HEK293 (cell line): Measurements from ENCODE around the gene PIK3R3.

ENCODE experiments used
- CTCF ChIA-PET: fragments of 350-600 bp; formaldehyde crosslinking; extraction: SDS; loops from one replicate; lab custom pipeline; 2021; ENCODE audit warnings: antibody characterized with exemption; lab: Yijun Ruan, JAX
- POLR2A ChIA-PET: fragments of 300-600 bp; formaldehyde crosslinking; extraction: SDS; loops from one replicate; lab custom pipeline; 2020; ENCODE audit warnings: antibody characterized with exemption, inconsistent platforms; lab: Yijun Ruan, JAX
- H3K27ac ChIP-seq: fragments of 200-500 bp; sonication (Bioruptor generic); 2 replicates; pipeline ENCODE4 v1.5.1; 2014; ENCODE audit warnings: low read depth, low read length, control low read depth, inconsistent platforms; ENCODE audit errors: extremely low read depth
- H3K36me3 ChIP-seq, 2 experiments: fragments of 200-500 bp in 1 of 2; sonication (Bioruptor generic) in 1 of 2; 1 replicate in 1 of 2; 2 replicates in 1 of 2; pipeline ENCODE4 v1.5.1; 2014 to 2017; ENCODE audit warnings: inconsistent platforms in 2 of 2, low read length in 2 of 2; ENCODE audit not compliant: control insufficient read depth in 2 of 2, insufficient read depth in 1 of 2
- H3K4me1 ChIP-seq: fragments of 200-500 bp; sonication (Bioruptor generic); 2 replicates; pipeline ENCODE4 v1.5.1; 2014; ENCODE audit warnings: mild to moderate bottlenecking, low read length, inconsistent platforms; ENCODE audit not compliant: control insufficient read depth, insufficient read depth
- H3K4me3 ChIP-seq: 2 replicates; pipeline ENCODE4 v1.5.1; 2011; ENCODE audit warnings: low read depth, mild to moderate bottlenecking, control low read depth, low read length, moderate library complexity
- H3K9me3 ChIP-seq: fragments of 200-500 bp; sonication (Bioruptor generic); 2 replicates; pipeline ENCODE4 v1.5.1; 2014; ENCODE audit warnings: low read depth, low read length, inconsistent platforms; ENCODE audit not compliant: control insufficient read depth, insufficient read depth
- GFI1B ChIP-seq: fragments of 450-650 bp; formaldehyde crosslinking; IDR thresholded peaks from 2 replicates; pipeline ENCODE4 v1.5.1; 2016; ENCODE audit warnings: missing biosample characterization, missing genetic modification characterization
- GLI4 ChIP-seq: fragments of 450-650 bp; formaldehyde crosslinking; IDR thresholded peaks from 2 replicates; pipeline ENCODE4 v1.5.1; 2016; ENCODE audit warnings: missing biosample characterization, missing genetic modification characterization
- GLIS2 ChIP-seq: fragments of 450-650 bp; formaldehyde crosslinking; IDR thresholded peaks from 2 replicates; pipeline ENCODE4 v1.5.1; 2016; ENCODE audit warnings: missing biosample characterization, missing genetic modification characterization
- MZF1 ChIP-seq: fragments of 450-650 bp; formaldehyde crosslinking; IDR thresholded peaks from 2 replicates; pipeline ENCODE4 v1.5.1; 2017; ENCODE audit warnings: missing biosample characterization, missing genetic modification characterization, borderline replicate concordance
- TSHZ1 ChIP-seq: fragments of 450-650 bp; formaldehyde crosslinking; IDR thresholded peaks from 2 replicates; pipeline ENCODE4 v1.5.1; 2016; ENCODE audit warnings: missing biosample characterization, missing genetic modification characterization, borderline replicate concordance
- ZBTB8A ChIP-seq: fragments of 450-650 bp; formaldehyde crosslinking; IDR thresholded peaks from 2 replicates; pipeline ENCODE4 v1.5.1; 2016; ENCODE audit warnings: missing biosample characterization, missing genetic modification characterization
- ZEB2 ChIP-seq: fragments of 450-650 bp; formaldehyde crosslinking; IDR thresholded peaks from 2 replicates; pipeline ENCODE4 v1.5.1; 2016; ENCODE audit warnings: missing biosample characterization, missing genetic modification characterization
- ZFHX2 ChIP-seq: fragments of 450-650 bp; formaldehyde crosslinking; conservative IDR thresholded peaks from 2 replicates; pipeline ENCODE4 v1.5.1; 2016; ENCODE audit warnings: missing biosample characterization, missing genetic modification characterization
- ZFP3 ChIP-seq: fragments of 450-650 bp; formaldehyde crosslinking; IDR thresholded peaks from 2 replicates; pipeline ENCODE4 v1.5.1; 2016; ENCODE audit warnings: low read depth, missing biosample characterization, missing genetic modification characterization
- ZNF121 ChIP-seq: fragments of 450-650 bp; formaldehyde crosslinking; IDR thresholded peaks from 2 replicates; pipeline ENCODE4 v1.5.1; 2016; ENCODE audit warnings: missing biosample characterization, missing genetic modification characterization
- ZNF140 ChIP-seq: fragments of 450-650 bp; formaldehyde crosslinking; IDR thresholded peaks from 2 replicates; pipeline ENCODE4 v1.5.1; 2016; ENCODE audit warnings: missing biosample characterization, missing genetic modification characterization
- ZNF155 ChIP-seq: fragments of 450-650 bp; formaldehyde crosslinking; IDR thresholded peaks from 2 replicates; pipeline ENCODE4 v1.5.1; 2016; ENCODE audit warnings: missing biosample characterization, missing genetic modification characterization
- ZNF157 ChIP-seq: fragments of 450-650 bp; formaldehyde crosslinking; IDR thresholded peaks from 2 replicates; pipeline ENCODE4 v1.5.1; 2016; ENCODE audit warnings: missing biosample characterization, missing genetic modification characterization
- ZNF23 ChIP-seq: fragments of 450-650 bp; formaldehyde crosslinking; IDR thresholded peaks from 2 replicates; pipeline ENCODE4 v1.5.1; 2016; ENCODE audit warnings: missing biosample characterization, missing genetic modification characterization, borderline replicate concordance
- ZNF24 ChIP-seq: fragments of 450-650 bp; formaldehyde crosslinking; IDR thresholded peaks from 2 replicates; pipeline ENCODE4 v1.5.1; 2016; ENCODE audit warnings: missing biosample characterization, missing genetic modification characterization
- ZNF26 ChIP-seq: fragments of 450-650 bp; formaldehyde crosslinking; IDR thresholded peaks from 2 replicates; pipeline ENCODE4 v1.5.1; 2016; ENCODE audit warnings: missing biosample characterization, missing genetic modification characterization
- ZNF302 ChIP-seq: fragments of 450-650 bp; formaldehyde crosslinking; IDR thresholded peaks from 2 replicates; pipeline ENCODE4 v1.5.1; 2016; ENCODE audit warnings: missing biosample characterization, missing genetic modification characterization, low read depth
- ZNF324 ChIP-seq: fragments of 450-650 bp; formaldehyde crosslinking; IDR thresholded peaks from 2 replicates; pipeline ENCODE4 v1.5.1; 2016; ENCODE audit warnings: missing biosample characterization, missing genetic modification characterization
- ZNF555 ChIP-seq: fragments of 450-650 bp; formaldehyde crosslinking; conservative IDR thresholded peaks from 2 replicates; pipeline ENCODE4 v1.5.1; 2017; ENCODE audit warnings: missing biosample characterization, mild to moderate bottlenecking, missing genetic modification characterization, inconsistent platforms
- ZNF621 ChIP-seq: fragments of 450-650 bp; formaldehyde crosslinking; IDR thresholded peaks from 2 replicates; pipeline ENCODE4 v1.5.1; 2017; ENCODE audit warnings: missing biosample characterization, missing genetic modification characterization
- ZNF701 ChIP-seq: fragments of 450-650 bp; formaldehyde crosslinking; IDR thresholded peaks from 2 replicates; pipeline ENCODE4 v1.5.1; 2016; ENCODE audit warnings: missing biosample characterization, missing genetic modification characterization
- ZNF707 ChIP-seq: fragments of 450-650 bp; formaldehyde crosslinking; IDR thresholded peaks from 2 replicates; pipeline ENCODE4 v1.5.1; 2016; ENCODE audit warnings: missing biosample characterization, missing genetic modification characterization
- ZNF776 ChIP-seq: fragments of 450-650 bp; formaldehyde crosslinking; IDR thresholded peaks from 2 replicates; pipeline ENCODE4 v1.5.0; 2017; ENCODE audit warnings: missing biosample characterization, missing genetic modification characterization, borderline replicate concordance
- ZSCAN4 ChIP-seq: fragments of 450-650 bp; formaldehyde crosslinking; IDR thresholded peaks from 2 replicates; pipeline ENCODE4 v1.5.1; 2017; ENCODE audit warnings: missing biosample characterization, missing genetic modification characterization
- TF ChIP-seq, protein P1 (sequence below): fragments of 450-650 bp; formaldehyde crosslinking; IDR thresholded peaks from 2 replicates; pipeline ENCODE4 v1.5.1; 2016; ENCODE audit warnings: missing biosample characterization, missing genetic modification characterization
- TF ChIP-seq, protein P2 (sequence below): fragments of 450-650 bp; formaldehyde crosslinking; optimal IDR thresholded peaks from 2 replicates; pipeline ENCODE3; 2016; ENCODE audit warnings: missing biosample characterization, mild to moderate bottlenecking, missing genetic modification characterization

PIK3R3 gene

DNA sequence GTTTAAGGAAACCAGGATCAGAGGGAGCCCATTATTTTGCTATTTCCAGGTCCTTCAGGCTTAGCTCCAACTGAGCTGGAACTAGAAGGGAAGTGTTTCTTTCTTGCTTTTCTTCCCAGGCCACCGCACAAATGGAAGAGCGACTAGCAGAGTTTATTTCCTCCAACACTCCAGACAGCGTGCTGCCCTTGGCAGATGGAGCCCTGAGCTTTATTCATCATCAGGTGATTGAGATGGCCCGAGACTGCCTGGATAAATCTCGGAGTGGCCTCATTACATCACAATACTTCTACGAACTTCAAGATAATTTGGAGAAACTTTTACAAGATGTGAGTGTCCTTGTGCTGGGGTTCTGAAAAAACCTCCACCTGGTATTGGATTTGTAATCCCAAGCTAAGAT lies 121.8 kb downstream of the PIK3R3 start:
- no peaks in the 10 kb centered on the region for H3K9me3 ChIP-seq
- H3K36me3 ChIP-seq: peaks cover 3 to 76% of the 10 kb centered on the region in 2 experiments; a peak in 2 of 3 replicates
- H3K27ac ChIP-seq: no peak overlapping the region
- ChIA-PET CTCF (interaction anchor here (1.5 kb wide), 1 partner anchor 213 kb away, joined by 3 read pairs; no protein-coding TSS in a partner anchor), POLR2A (no interaction called here)
- no peaks in the 10 kb centered on the region for H3K4me1 ChIP-seq
- no peak for TF ChIP-seq ZNF157 (tag by site-specific recombination)
- no peak for TF ChIP-seq ZFP3 (tag by site-specific recombination)
- H3K4me3 ChIP-seq: no peak overlapping the region

- H3K4me1 ChIP-seq: no peaks in the 10 kb centered on the region
- H3K36me3 ChIP-seq: peaks cover 3 to 81% of the 10 kb centered on the region in 2 experiments; a peak in 2 of 3 replicates
- H3K4me3 ChIP-seq: no peak overlapping the region
- ChIA-PET CTCF (interaction anchor here (0.6 kb wide), 1 partner anchor 567 kb away, joined by 4 read pairs; no protein-coding TSS in a partner anchor), POLR2A (no interaction called here)
- no peak overlapping the region for H3K27ac ChIP-seq
- no peaks in the 10 kb centered on the region for H3K9me3 ChIP-seq
- no peak for TF ChIP-seq ZFHX2
- no peak for TF ChIP-seq ZBTB8A (tag by site-specific recombination)
- TF ChIP-seq ZSCAN4: no peak
- no peak for TF ChIP-seq ZNF555
- TF ChIP-seq ZNF701 (tag by site-specific recombination): no peak
- TF ChIP-seq ZEB2 (tag by site-specific recombination): no peak
- TF ChIP-seq ZNF302 (tag by site-specific recombination): no peak
- no peak for TF ChIP-seq ZNF324 (tag by site-specific recombination)
- no peak for TF ChIP-seq MZF1 (tag by site-specific recombination)
- TF ChIP-seq GLIS2 (tag by site-specific recombination): no peak
- no peak for TF ChIP-seq ZNF776
- TF ChIP-seq ZNF23 (tag by site-specific recombination): no peak
- TF ChIP-seq GFI1B: no peak
- TF ChIP-seq, protein P1, sequence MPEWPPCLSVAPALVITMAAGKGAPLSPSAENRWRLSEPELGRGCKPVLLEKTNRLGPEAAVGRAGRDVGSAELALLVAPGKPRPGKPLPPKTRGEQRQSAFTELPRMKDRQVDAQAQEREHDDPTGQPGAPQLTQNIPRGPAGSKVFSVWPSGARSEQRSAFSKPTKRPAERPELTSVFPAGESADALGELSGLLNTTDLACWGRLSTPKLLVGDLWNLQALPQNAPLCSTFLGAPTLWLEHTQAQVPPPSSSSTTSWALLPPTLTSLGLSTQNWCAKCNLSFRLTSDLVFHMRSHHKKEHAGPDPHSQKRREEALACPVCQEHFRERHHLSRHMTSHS (tag by site-specific recombination): no peak
- TF ChIP-seq ZNF26: no peak
- TF ChIP-seq GLI4 (tag by site-specific recombination): no peak
Observed at GRCh38 chr1:46008585-46008984, 123.8 kb downstream of the PIK3R3 start.

- POLR2A ChIA-PET: no interaction called here
- TF ChIP-seq ZNF621 (tag by site-specific recombination) (no peak), ZNF155 (tag by site-specific recombination) (no peak), ZNF707 (tag by site-specific recombination) (no peak), ZNF121 (tag by site-specific recombination) (no peak), ZNF24 (no peak), ZNF140 (tag by site-specific recombination) (no peak), TSHZ1 (tag by site-specific recombination) (no peak), ZNF23 (tag by site-specific recombination) (no peak)
- TF ChIP-seq, protein P2, sequence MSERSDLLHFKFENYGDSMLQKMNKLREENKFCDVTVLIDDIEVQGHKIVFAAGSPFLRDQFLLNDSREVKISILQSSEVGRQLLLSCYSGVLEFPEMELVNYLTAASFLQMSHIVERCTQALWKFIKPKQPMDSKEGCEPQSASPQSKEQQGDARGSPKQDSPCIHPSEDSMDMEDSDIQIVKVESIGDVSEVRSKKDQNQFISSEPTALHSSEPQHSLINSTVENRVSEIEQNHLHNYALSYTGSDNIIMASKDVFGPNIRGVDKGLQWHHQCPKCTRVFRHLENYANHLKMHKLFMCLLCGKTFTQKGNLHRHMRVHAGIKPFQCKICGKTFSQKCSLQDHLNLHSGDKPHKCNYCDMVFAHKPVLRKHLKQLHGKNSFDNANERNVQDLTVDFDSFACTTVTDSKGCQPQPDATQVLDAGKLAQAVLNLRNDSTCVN (tag by site-specific recombination): no peak
Observed at GRCh38 chr1:46005594-46005993, 126.8 kb downstream of the PIK3R3 start.

More at GRCh38 chr1:46005594-46005993, 126.8 kb downstream of the PIK3R3 start:
- Histone ChIP-seq H3K9me3 (no peaks in the 10 kb centered on the region), H3K4me1 (no peaks in the 10 kb centered on the region), H3K27ac (no peak overlapping the region), H3K4me3 (no peak overlapping the region), H3K36me3 (peaks cover 0 to 56% of the 10 kb centered on the region in 2 experiments; a peak in 2 of 3 replicates)
- CTCF ChIA-PET: interaction anchor here (0.6 kb wide), 1 partner anchor 436 kb away, joined by 4 read pairs; no protein-coding TSS in a partner anchor
